Measurements from ENCODE around the gene AP1S1.

DNA sequence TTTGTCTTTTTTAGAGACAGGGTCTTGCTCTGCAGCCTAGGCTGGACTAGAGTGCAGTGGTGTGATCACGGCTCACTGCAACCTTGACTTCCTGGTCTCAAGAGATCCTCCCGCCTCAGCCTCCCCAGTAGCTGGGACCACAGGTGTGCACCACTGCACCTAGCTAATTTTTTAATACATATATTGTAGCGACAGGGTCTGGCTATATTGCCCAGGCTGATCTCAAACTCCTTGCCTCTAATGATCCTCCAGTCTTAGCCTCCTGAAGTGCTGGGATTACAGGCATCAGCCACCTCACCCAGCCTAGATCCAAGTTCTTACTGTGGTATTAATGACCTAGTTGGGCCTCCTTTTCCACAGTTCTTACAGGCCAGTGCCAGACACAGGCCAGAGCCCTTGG is 39.1 kb upstream of the AP1S1 start:
- TF ChIP-seq, protein P1, sequence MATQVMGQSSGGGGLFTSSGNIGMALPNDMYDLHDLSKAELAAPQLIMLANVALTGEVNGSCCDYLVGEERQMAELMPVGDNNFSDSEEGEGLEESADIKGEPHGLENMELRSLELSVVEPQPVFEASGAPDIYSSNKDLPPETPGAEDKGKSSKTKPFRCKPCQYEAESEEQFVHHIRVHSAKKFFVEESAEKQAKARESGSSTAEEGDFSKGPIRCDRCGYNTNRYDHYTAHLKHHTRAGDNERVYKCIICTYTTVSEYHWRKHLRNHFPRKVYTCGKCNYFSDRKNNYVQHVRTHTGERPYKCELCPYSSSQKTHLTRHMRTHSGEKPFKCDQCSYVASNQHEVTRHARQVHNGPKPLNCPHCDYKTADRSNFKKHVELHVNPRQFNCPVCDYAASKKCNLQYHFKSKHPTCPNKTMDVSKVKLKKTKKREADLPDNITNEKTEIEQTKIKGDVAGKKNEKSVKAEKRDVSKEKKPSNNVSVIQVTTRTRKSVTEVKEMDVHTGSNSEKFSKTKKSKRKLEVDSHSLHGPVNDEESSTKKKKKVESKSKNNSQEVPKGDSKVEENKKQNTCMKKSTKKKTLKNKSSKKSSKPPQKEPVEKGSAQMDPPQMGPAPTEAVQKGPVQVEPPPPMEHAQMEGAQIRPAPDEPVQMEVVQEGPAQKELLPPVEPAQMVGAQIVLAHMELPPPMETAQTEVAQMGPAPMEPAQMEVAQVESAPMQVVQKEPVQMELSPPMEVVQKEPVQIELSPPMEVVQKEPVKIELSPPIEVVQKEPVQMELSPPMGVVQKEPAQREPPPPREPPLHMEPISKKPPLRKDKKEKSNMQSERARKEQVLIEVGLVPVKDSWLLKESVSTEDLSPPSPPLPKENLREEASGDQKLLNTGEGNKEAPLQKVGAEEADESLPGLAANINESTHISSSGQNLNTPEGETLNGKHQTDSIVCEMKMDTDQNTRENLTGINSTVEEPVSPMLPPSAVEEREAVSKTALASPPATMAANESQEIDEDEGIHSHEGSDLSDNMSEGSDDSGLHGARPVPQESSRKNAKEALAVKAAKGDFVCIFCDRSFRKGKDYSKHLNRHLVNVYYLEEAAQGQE (IDR thresholded peaks at IDR 0.05), result no peak
- no peak for TF ChIP-seq MAZ (IDR thresholded peaks at IDR 0.05; ENCODE audit: borderline replicate concordance, low read depth, low read length)
- TF ChIP-seq, protein P2, sequence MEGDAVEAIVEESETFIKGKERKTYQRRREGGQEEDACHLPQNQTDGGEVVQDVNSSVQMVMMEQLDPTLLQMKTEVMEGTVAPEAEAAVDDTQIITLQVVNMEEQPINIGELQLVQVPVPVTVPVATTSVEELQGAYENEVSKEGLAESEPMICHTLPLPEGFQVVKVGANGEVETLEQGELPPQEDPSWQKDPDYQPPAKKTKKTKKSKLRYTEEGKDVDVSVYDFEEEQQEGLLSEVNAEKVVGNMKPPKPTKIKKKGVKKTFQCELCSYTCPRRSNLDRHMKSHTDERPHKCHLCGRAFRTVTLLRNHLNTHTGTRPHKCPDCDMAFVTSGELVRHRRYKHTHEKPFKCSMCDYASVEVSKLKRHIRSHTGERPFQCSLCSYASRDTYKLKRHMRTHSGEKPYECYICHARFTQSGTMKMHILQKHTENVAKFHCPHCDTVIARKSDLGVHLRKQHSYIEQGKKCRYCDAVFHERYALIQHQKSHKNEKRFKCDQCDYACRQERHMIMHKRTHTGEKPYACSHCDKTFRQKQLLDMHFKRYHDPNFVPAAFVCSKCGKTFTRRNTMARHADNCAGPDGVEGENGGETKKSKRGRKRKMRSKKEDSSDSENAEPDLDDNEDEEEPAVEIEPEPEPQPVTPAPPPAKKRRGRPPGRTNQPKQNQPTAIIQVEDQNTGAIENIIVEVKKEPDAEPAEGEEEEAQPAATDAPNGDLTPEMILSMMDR (IDR thresholded peaks at IDR 0.05), result no peak
- no peak for TF ChIP-seq EP300 (IDR thresholded peaks at IDR 0.05)
- TF ChIP-seq, protein P3, sequence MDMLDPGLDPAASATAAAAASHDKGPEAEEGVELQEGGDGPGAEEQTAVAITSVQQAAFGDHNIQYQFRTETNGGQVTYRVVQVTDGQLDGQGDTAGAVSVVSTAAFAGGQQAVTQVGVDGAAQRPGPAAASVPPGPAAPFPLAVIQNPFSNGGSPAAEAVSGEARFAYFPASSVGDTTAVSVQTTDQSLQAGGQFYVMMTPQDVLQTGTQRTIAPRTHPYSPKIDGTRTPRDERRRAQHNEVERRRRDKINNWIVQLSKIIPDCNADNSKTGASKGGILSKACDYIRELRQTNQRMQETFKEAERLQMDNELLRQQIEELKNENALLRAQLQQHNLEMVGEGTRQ (IDR thresholded peaks at IDR 0.05), result no peak
- TF ChIP-seq ZSCAN20 (CRISPR knock-in tag; IDR thresholded peaks at IDR 0.05), result no peak

Data from A549 (cell line).